Fibroblast of skin of right quadriceps (primary cell): Measurements from ENCODE around the gene MACROH2A2.
"Not testable (repeated sequence)": the region's sequence is repeated elsewhere in the genome, so short reads cannot be mapped to it uniquely, and the experiment has no call there.

Experiments used
- DNase-seq: peaks from one replicate; pipeline ENCODE4 v3.0.0-alpha.2; 2013

Gene MACROH2A2

GRCh38 chr10:70106958-70107791, 54.5 kb downstream of the MACROH2A2 start:
- peak; percentile 12 for DNase-seq

DNA sequence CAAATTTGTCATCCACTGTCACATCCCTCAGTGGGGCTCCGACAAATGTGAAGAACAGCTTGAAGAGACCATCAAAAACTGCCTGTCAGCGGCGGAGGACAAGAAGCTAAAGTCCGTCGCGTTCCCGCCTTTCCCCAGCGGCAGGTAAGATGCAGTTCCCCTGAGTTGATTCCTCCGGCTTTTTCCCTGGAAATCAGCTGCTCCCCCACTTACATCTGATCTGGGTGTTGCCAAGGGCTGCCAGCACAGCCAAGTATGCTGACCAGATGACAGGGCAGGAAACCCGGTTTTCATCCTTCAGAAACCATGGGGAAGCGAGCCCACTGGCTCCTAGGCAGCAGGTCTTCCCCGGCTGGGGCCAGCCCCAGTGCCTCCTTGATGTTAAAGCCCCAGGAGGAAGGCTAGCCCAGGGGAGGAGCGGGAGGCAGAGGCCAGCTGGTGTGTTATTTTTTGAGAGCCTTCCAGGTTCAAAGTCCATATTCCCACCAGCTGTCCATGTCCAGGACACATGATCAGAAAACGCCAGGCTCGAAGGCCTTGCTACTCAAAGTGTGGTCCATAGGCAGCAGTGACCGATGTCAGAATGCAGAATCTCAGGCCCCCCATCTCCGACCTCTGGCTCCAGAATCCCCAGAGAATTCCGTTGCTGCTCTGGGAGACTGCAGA, 56.6 kb downstream of the MACROH2A2 start:
- no peak for DNase-seq

- DNase-seq, result no peak
Measured at GRCh38 chr10:70111496-70111895, 58.9 kb downstream of the MACROH2A2 start.

GRCh38 chr10:70112071-70112470, 59.4 kb downstream of the MACROH2A2 start:
- no peak for DNase-seq

DNA sequence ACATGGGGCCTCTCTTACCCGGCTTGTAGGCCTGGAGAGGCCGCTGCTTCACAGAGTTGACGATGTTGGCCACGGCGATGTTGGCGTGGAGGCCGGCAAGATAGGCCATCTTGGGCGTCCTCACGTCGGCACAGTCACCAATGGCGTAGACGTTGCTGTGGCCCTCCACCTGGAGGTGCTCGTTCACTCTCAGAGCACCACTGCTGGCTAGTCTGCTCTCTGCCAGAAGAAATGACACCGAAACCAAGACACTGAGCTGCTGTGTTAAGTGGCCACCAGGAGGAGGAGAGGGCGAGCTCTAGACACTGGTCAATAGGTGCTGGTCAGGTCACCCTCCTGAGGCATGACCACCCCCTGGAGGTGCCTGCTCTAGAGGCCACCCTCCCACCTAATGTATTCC, 62.3 kb downstream of the MACROH2A2 start:
- no peak for DNase-seq

GRCh38 chr10:70115948-70116682, 63.5 kb downstream of the MACROH2A2 start:
- peak; percentile 11 for DNase-seq

DNA sequence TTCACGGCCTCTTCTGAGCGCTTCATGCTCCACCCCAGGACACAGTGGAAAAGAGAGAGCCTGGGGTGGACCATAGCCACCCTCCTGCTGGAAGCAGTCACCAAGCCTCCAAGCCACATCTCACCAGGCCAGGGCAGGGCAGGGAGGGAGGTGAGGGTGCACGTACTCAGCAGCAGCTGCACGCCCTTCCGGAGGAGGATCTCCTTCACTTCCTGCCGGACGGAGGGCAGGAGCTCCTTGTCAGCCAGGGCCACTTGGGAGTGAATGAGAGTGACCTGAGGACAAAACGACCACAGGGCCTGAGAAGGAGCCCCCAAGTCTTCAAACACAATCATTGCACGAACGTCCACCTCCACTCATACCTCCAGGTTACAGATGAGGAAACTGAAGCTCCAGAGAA, 65.0 kb downstream of the MACROH2A2 start:
- DNase-seq, result no peak

- no peak for DNase-seq
Measured at GRCh38 chr10:70118196-70118595, 65.5 kb downstream of the MACROH2A2 start.

DNA sequence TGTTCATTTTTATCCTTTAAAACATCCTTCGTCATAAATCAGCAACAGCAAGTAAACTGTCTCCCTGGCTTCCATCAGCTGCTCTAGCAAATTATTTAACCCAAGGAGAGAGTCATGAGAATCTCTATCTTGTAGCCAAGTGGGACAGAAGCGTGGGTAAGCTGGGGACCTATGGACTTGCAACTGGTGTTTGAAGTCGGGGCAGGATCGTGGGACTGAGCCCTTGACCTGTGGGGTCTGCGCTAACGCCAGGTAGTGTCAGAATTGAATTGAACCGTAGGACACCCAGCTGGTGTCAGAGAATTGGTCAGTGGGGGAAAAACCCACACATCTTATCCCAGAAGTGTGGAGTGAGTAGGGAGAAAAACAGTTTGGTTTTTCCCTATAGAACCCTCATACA, 66.6 kb downstream of the MACROH2A2 start:
- no peak for DNase-seq

DNA sequence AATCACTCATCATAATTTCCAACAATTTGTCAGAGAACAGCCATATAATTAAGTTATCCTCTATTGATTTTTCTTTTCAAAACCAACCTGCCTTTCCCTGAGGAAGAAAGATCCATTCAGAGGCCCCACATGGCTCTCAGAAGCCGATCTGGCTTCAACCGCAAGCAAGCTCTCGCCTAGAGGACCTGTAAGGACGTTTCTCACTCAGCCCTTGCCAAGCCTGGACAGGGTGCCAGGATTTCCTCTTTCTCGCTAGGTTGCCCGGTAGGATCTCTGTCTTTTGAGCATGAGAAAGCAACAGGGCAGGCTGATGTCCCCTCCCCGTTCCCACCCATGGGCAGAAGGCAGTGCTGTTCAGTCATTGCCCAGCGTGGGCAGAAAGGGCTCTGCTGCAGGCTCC, 67.0 kb downstream of the MACROH2A2 start:
- no peak for DNase-seq

DNA sequence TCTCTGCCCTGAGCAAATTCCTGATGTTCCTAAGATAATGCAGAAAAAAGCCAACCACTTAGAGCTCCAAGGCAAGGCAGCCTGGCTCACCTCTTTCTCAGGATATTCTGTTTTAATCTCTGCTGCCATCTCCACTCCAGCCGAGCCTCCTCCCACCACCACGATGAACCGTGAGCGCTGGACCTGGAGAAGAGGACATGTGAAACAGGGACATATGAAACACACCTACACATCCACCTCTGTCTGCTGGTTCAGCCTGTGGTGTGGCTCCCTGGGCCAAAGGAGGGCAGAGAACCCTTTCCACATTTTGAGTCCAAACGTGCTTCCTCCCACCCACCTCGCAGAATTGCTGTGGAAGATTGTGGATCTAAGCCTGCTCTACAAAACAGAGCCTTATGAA, 67.8 kb downstream of the MACROH2A2 start:
- DNase-seq, result no peak

DNA sequence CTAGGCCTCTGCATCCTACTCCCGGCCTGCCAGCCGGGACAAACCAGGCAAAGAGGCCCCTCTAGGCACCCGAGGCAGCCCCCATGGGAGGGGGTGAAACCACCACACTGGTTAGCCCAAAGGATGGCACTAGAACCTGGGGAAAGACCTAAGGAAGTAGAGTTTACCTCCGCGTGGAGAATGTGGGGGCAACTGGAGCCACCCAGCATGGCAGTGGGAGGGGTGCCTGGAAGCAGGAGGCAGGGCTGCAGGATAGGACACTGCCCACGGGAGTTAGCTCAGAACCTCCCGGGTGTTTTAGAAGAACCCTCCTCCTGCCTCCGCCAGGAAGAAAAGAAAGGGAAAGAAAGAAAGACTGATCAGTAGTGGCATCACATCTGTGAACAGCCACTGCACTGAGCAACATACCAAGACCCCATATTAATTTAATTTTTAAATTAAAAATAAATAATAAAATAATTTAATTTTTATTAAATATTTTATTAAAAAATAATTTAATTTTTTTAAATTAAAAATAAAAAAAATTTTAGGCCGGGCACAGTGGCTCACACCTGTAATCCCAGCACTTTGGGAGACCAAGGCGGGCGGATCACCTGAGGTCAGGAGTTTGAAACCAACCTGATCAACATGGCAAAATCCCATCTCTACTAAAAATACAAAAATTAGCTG, 68.8 kb downstream of the MACROH2A2 start:
- DNase-seq, result no peak

DNA sequence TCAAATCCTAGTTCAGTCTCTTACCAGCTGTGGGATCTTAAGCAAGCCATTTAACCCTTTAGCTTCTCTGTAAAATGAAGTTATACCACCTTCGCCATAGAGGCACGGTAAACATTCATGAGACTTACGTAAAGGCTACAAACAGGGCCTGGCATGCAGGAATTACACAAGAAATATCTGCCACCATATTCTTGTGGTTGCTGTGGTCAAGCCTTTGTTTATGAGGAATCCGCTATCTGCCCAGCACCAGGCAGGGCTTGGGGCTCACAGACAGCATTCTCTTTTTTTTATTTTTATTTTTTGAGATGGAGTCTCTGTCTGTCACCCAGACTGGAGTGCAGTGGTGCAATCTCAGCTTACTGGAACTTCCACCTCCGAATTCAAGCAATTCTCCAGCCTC, 70.1 kb downstream of the MACROH2A2 start:
- DNase-seq, result peak; percentile 8

GRCh38 chr10:70123166-70123565, 70.5 kb downstream of the MACROH2A2 start:
- DNase-seq, result not testable (repeated sequence)

DNA sequence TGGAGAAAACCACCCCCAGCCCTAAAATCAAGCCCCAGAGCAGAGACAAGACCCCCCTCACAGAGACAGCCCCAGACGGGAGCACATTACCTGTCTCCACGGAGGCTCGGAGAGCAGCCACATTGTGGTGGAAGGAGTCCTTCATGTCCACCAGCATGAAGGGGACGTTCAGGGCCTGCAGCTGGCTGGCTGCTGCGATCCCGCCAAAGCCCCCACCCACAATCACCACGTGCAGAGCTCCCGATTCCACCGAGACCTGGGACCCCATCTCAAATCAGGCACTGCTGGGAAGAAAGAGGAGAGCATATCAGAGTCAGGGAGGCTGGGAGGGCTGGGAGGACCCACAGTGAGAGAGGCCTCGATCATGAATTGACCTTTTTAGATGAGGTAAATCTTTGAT, 71.2 kb downstream of the MACROH2A2 start:
- no peak for DNase-seq

DNA sequence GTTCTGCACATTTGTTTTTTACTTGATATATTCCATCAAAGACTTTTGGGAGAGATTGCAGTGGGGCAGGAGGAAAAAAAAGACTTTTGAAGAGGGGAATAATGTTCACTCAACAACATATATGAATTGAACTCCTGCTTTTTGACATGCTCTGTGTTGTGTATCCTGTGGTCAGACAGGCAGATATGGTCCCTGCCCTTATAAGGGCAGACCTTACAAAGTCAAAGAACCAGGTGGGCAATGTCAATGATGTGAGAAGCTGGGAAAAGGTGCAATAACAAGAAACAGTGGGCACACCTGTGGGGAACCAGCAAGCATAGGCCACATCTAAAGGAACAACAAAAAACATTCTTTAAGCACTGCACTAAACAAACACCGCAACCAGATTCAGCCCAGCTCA, 71.8 kb downstream of the MACROH2A2 start:
- DNase-seq, result no peak

GRCh38 chr10:70124918-70125317, 72.3 kb downstream of the MACROH2A2 start:
- no peak for DNase-seq

- no peak for DNase-seq
Measured at GRCh38 chr10:70125918-70126552, 73.4 kb downstream of the MACROH2A2 start.

DNA sequence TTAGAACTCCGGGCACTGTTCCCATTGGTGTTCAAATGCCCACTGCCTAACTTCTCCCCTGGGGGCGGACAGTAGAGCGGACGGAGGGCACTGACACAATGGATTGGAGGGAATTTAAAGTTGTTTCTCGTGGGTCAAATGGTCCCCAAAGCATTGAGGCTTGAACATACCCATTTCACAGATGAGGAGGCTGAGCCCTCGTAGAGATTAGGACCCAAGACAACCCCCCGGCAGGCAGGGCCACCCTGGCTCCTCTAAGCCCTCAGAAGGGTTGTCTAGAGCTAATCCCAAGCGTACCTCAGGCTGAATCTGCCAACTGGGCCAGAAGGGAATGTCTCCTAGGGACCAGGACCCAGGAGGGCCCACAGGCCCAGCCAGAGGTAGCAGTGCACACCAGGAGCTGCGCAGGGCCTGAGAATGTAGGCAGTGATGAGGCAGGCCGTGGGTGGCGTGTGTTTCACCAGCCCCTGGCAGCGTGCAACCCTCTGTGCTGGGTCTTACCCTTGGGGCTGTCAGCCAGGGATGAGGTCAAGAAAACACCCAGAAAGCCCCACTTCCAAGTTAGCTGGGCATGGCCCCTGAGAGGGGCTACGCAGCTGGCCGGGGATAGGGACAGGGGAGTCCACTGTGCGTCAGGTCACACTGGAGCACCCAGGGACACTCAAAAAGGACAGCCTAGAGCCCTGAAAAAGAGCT, 74.2 kb downstream of the MACROH2A2 start:
- DNase-seq, result no peak

- peak; percentile 66 for DNase-seq
Measured at GRCh38 chr10:70130878-70131559, 78.4 kb downstream of the MACROH2A2 start.

DNA sequence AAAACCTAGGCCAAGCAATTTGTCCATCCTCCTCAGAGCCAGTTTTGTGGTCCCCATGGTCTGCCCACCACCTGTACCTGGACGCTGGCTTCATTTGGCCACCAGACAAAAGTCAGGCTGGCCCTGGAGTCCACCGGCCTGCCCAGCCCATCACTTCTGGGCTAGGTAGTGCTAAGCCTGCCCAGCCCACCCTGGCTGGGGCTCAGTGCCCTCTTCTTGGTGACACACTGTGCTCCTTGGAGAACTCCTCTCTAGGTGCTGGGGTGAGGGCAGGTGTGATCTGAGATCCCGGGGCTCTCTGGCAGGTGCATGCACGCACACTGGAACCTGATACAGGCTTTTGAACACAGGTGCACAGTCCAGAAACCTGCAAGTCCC, 78.9 kb downstream of the MACROH2A2 start:
- no peak for DNase-seq
